ENCODE results near the gene IPO4.

The IPO4 gene

GRCh38 chr14:24132976-24133375, 55.6 kb downstream of the IPO4 start:
- DNase-seq (ENCODE audit: low read depth, low spot score), result no peak

- DNase-seq (ENCODE audit: low read depth, low spot score), result no peak
These were observed 56.4 kb downstream of the IPO4 start for GRCh38 chr14:24132061-24132685.

GRCh38 chr14:24131549-24131966, 57.1 kb downstream of the IPO4 start:
- DNase-seq (ENCODE audit: low read depth, low spot score), result no peak

DNA sequence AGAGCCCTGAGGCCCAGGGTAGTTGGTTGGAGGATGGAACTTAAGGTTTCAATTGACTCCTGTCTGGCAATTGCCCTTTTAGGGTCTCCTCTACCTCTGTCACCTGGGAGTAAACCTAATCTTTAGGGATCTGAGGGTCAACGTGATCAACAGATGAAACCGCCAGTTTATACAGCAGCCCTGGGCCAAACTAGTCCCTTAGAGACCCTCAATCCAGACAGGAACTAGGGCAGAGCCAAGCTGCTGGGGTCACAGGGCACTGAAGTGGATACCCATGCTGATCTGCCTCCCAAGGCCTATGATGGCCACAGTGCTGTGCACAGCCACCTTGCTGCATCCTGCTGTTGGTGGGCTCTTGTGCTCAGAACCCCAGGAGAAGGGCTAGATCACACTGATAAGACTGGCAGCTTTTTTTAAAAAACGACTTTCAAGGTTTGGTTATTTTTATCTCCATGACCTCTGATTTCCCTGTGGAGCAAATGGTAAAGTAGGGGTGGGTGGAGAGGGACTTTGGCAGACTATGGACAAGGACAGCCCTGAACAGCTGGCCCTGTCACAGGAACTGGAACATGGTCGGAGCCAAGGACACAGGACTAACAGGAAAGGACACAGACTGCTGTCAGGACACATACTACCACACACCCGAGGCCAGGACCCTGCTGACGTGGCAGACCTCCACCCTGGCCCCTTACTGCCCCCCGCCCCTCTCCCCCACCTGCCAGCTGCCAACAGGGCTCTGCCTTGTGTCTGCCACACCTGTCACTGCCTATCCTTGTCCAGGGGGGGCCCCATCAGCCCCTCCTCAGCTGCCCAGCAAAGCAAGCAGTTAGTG, 57.7 kb downstream of the IPO4 start:
- DNase-seq (ENCODE audit: low read depth, low spot score), result no peak

DNA sequence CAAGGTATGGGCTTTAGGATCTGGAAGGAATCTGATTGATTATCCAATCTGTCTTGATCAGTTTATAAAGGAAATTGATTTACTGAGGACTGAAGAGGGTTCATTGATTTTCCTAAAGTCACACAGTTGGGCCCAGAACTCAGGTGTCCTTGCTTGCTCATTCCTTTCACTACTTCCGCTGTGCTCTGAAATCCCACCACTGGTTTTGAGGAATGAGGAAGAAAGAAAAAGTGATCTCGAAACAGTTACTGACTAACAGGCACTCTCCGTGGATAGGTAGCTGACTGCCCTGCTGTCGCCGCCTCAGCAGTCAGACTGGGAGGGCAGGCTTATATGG, 58.3 kb downstream of the IPO4 start, which contains the start of gene FITM1:
TSS of gene FITM1 (plus strand) at position 280 of the 337 bp plus-strand sequence. CDS start 905 bp downstream, outside the sequence.
- no peak for DNase-seq (ENCODE audit: low read depth, low spot score)

Data from activated naive CD8-positive, alpha-beta T cell treated with anti-CD3 and anti-CD28 coated beads, Interleukin-2, amount 50 U/mL, for 16 hours (primary cell).